Activated naive CD4-positive, alpha-beta T cell treated with anti-CD3 and anti-CD28 coated beads, Interleukin-2, amount 50 U/mL, for 16 hours (primary cell): ENCODE results near the gene NUP188.
A peak's percentile ranks its signal among the peaks of the same experiment; 100 is the strongest.
"Not testable (repeated sequence)": the region's sequence is repeated elsewhere in the genome, so short reads cannot be mapped to it uniquely, and the experiment has no call there.

Experiments
- DNase-seq: peaks from one replicate; pipeline ENCODE4 v3.0.0-alpha.2; 2020

NUP188 gene

DNA sequence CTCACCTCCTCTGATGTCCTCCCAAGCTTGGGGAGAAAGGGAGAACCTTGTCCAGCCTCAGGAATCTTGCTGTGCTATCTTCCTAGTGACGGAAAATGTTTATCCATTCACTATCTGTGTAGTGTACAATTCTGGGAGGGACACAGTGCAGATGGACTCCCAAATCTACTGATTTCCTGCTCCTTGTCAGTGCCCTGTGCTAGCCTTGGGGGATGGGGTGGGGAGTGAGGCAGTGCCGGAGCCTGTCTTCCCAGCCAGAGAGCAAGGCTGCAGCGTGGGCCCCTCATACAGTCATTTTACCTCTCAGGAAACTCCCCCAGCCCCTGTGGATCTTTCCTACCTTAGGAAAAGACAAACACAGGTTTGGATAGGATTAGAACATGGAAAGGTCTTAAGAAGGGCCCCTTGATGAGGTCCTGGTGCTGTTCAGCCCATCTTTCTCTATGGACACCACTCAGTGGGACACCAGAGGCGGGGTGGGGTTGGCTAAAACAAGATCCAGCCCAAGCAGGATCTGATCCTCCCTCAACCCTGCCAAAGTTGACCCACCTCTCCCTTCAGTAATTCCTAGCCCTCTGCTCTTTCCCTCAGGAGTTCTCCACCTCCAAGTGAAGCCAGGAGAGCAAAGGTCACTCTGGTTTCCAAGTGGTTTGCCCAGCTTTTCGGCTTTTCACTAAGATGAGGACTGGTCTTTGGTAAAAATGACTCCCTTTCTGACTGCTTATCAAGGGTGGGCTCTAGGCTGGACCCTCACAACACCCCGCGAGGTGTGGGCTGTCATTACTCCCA lies 3.5 kb upstream of the NUP188 start:
- DNase-seq: no peak

DNA sequence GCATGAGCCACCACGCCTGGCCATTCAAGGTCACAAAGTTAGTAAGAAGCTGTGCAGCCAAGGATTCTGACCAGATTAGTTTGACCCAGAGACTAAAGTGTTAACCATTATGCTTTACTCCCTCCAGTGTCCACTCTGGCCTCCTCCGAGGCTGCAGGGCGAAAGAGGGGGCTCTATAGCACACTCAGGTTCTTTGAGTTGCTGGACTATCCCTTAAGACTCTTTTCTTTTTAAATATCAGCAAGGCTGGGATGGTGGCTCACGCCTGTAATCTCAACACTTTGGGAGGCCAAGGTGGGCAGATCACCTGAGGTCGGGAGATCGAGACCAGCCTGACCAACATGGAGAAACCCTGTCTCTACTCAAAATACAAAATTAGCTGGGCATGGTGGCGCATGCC lies 2.5 kb upstream of the NUP188 start:
- DNase-seq: not testable (repeated sequence)

DNA sequence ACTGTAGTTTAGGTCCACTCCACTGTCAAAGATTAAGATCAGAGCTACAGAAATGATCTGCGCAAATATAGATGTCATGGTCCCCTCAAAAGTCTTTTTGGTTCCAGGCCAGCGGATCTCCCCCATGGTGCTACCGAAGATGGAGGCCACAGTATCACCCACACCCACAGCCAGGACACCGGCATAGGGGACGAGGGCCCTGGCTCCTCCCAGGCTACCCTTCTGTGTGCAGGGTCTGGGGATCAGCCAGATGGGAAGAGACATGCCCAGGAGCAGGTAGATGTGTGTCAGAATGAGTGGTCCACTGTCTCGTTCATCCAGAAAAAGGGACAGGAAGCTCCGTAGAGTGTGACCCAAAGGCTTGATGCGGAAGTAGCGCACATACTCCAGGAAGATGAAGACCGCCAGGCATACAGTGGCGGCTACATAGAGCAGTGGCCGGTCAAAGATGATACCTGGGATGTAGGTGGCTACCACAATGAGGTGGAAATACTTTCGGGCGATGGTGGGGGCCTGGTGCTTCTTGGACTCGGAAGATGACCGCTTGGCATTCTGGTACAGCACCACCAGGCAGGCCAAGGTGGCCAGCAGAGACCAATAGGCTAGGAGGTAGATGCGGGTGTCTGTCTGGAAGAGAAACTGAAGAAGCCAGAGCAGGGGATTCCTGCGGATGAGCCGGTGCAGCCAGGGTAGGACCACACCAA lies 1.5 kb upstream of the NUP188 start:
- DNase-seq: no peak

DNA sequence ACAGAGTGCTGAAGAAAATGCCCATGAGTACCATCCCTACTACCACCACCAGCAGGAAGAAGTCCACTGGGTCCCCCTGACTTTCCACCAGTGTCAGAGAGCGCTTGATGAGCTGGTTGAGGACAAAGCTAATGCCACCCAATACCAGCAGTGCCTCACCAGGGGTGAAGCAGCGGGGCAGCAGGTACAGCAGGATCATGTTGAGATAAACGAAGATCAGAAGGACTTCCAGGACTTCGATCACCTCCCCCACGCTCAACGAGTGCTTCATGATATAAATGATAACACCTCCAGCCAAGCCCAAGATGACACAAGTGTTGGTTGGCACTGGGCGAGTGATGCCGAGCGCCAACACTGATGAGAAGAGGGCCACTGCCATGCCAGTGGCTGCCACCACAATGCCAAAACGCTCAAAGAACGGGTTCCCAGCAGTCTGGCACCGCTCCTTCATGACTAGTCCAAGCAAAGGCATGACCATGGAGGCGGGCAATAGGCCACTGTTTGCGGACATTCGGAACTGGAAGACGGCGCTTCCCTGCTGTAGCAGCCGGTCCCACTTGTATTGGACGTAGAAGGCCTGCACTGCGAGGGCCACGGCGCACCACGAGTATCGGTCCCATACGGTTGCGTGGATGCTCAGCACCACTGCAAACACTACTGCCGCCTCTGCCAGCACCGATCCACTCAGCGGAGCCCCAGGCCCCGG lies 775 bp upstream of the NUP188 start:
- DNase-seq: peak; percentile 29

DNA sequence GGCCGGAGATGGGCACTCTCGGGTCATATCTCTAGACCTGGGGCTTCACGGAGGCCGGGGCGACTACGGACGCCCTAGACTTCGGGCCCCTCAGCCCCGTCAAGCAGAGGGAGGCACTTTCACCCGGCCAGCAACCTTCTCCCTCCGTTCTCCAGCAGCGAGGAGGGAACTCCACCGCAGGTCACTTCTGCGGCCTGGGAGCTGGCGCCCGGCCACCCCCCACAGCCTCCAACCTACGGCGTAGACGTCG lies 297 bp upstream of the NUP188 start:
- no peak for DNase-seq

DNA sequence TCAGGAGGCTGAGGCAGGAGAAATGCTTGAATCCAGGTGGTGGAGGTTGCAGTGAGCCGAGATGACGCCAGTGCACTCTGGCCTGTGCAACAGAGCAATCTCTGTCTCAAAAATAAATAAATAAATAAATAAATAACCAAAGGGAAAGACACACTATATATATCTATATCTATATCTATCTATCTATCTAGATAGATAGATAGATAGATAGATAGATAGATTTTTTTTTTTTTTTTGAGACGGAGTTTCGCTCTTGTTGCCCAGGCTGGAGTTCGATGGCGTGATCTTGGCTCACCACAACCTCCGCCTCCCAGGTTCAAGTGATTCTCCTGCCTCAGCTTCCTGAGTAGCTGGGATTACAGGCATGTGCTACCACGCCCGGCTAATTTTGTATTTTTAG lies 13.9 kb downstream of the NUP188 start:
- DNase-seq: not testable (repeated sequence)

DNA sequence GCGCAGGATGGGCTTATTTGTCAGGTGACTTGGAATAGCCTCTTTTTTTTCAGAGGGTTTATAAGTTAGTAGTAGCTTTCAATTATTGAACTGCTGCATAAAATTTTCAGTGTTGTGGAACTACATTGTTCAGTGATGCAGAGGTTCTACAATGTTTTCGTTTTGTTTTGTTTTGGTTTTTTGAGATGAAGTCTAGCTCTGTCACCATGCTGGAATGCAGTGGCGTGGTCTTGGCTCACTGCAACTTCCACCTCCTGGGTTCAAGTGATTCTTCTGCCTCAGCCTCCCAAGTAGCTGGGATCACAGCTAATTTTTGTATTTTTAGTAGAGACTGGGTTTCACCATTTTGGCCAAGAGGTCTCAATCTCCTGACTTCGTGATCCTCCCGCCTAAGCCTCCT lies 22.0 kb downstream of the NUP188 start:
- no peak for DNase-seq

DNA sequence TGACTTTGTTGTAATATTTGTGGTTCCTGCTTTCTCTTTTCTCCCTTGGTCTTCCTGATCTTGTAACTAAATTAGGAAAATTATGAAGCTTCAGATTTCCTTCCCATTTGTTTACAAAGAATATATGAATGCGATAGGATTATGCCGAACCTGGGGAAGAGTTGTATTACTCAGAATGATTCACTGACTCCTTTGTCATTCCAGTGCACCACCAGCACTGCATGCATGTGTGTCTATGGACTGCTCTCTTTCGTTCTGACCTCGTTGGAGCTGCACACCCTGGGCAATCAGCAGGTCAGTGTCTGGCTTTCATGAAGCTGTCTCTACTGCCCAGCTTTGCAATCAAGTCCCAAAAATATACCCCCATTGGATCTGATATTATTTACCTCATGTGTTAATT lies 25.5 kb downstream of the NUP188 start:
- no peak for DNase-seq

DNA sequence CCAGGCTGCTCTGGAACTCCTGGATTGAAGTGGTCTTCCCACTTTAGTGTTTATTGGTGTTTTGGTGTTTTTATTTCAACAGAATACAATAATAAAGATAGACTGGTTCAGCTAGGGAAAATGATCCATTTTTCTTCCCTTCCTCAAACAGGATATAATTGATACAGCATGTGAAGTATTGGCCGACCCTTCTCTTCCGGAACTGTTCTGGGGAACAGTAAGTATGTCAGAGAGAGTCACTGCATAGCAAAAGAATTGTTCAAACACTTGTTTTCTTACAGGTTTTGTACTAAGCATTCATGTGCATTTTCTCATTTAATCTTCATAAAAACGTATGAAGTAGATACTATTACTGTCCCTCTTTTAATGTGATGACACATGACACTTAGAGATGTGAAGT lies 31.6 kb downstream of the NUP188 start:
- DNase-seq: no peak

DNA sequence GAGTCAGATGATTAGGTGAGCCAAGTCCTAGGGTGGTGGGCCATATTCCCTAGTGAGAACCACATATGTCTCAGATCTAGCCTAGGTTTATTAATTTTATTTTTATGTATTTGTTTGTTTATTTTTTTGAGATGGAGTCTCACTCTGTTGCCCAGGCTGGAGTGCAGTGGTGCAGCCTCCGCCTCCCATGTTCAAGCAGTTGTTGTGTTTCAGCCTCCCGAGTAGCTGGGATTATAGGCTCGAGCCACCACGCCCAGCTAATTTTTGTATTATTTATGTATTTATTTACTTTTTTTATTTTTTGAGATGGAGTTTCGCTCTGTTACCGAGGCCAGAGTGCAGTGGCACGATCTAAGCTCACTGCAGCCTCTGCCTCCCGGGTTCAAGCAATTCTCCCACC lies 36.0 kb downstream of the NUP188 start:
- no peak for DNase-seq

DNA sequence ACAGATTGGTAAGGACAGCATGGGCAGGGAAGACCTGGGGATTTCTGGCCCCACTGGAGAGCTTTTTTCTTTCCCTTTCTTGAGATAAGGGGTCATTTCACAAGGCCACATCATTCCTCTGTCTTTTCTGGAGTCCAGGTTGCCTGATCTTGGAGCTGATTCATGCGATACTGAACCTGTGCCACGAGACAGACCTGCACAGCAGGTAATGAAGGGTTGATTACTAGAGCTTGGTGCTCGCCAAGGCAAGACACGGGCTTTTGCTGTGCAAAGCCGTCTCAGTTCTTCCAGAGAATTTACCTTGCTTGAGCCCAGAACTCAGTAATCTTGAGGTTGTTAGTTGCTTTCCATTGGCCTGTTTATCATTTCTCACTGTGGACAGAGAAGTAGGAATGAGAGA lies 39.2 kb downstream of the NUP188 start:
- no peak for DNase-seq

DNA sequence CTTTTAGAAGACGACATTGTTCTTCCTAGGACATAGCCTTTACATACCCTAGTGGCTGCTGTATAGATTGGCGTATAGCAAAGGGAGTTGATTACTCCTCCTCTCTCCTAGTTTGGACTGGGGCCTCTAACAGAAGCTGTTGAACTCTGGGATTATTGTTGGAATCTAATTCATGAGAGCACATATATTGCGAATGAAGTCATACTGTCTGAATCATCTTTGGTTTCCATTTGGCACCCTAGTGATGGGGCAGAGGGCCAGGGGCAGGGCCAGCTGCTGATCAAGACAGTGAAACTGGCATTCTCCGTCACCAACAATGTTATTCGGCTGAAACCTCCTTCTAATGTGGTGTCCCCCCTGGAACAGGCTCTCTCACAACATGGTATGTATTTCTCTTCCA lies 40.3 kb downstream of the NUP188 start:
- no peak for DNase-seq

DNA sequence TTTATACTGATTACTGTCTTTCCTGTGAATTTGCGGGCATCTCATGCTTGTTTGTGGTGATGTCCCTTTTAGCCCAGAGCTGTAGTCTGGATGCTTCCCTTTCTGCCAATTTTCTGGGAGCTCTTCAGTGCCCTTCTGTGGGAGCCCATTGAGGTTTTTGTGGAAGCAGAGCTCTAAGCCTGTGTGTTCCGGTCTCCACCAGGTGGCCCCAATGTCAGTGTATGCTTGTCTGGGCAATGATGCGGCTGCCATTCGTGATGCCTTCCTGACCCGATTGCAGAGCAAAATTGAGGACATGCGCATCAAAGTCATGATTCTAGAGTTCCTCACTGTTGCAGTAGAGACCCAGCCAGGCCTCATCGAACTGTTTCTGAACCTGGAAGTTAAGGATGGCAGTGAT lies 45.5 kb downstream of the NUP188 start:
- no peak for DNase-seq

DNA sequence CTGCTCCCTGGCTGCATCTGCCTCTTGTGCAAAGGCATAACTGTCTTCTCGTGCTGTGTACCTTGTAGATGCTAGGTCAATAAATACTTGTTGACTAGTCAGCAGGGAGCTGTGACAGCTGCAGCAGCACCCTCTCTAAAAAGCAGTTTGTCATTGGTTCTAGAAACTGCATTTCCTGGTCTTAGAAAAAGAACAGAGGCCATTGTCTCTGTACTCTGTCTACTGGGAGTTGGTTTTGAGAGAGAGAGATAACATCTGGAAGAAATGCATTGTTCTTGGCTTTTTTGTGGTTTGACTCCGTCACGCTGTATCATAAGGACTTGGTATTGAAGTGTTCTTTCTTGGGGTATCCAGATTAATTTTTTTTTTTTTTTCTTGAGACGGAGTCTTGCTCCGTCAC lies 48.3 kb downstream of the NUP188 start:
- DNase-seq: no peak

DNA sequence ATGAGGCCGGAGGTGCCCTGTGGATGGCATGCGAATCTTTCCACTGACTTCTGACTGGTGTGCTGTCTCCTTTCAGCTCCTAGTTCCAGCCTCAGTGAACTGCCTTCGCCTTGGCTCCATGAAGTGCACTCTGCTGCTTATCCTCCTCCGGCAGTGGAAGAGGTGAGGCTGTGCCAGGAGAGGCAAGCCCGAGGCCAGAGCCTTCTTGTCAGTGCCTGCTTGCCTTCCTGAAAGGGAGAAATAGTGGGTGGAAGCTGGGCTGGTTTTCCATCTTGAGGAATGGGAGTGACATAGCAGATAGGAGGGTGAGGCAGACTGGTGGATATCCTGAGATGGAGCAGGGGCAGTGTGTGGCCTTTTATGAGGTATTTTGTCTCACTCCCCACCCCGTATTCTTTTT lies 51.0 kb downstream of the NUP188 start:
- no peak for DNase-seq

DNA sequence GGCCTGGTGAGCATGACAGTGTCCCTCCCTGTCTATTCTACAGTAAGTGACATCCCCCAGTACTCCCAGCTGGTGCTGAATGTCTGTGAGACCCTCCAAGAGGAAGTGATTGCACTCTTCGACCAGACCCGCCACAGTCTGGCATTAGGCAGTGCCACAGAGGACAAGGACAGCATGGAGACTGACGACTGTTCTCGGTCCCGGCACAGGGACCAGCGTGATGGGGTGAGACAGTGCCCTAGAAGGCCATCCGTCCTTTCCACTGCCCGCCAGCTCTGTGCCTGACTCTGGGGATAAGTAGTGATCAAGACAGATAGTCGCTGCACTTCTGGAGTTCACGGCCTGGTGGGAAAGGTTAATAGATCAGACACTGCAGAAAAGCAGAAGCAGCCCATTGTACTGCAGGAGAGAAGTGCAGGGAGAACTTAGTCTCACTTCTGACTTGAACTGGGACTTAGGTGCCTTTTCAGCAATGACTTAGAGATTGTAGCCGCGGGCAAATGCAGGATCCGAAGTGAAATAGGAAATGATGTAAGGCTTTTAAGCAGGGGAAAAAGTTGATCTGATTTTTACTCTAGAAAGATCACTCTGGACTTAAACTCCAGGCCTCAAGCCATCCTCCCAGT lies 52.2 kb downstream of the NUP188 start:
- no peak for DNase-seq

DNA sequence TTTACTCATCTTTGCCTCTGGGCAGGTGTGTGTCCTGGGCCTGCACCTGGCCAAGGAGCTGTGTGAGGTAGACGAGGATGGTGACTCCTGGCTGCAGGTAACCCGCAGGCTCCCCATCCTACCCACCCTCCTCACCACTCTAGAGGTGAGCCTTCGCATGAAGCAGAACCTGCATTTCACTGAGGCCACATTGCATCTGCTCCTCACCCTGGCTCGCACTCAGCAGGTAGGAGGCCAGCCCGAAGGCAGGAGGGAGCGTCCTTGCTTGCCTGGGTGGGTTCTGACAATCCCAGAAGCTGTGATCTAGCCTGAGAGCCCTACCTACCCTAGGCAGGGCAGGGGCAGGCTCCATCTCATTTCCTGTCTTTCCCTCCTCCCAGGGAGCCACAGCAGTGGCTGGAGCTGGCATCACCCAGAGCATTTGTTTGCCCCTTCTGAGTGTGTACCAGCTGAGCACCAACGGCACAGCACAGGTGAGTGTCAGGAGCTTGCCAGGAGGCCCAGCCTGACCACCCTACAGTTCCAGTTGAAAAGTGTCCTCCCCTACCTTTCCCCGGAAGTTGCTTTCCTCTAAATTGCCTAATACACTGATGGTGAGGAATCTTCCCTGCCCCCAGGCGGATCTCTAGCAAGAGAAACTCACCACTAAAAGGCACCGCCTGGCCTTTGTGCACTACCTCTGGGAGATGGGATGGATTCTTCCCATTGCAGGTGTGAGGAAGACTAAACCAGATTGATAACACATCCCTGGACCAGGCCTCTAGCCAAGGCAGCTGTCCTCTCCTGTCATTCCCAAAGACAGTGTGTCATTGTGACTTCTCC lies 54.2 kb downstream of the NUP188 start:
- DNase-seq: no peak

DNA sequence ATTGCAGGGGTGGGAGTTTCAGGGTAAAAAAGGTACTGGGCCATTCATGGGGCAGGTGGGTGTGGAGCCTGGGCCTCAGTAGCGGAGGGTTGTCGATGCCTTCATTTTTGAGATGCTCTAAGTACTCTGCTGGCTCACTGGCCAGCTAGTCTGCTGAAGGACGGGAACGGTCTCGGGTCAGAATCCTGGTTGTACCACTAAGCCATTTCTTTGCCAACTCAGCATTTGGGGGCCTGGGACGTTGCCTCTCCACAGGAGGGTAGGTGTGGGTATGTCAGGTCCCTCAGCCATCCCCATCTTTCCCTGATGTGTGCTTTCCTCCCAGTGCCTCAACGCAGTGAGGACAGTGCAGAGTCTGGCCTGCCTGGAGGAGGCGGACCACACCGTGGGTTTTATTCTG lies 55.5 kb downstream of the NUP188 start:
- no peak for DNase-seq

DNA sequence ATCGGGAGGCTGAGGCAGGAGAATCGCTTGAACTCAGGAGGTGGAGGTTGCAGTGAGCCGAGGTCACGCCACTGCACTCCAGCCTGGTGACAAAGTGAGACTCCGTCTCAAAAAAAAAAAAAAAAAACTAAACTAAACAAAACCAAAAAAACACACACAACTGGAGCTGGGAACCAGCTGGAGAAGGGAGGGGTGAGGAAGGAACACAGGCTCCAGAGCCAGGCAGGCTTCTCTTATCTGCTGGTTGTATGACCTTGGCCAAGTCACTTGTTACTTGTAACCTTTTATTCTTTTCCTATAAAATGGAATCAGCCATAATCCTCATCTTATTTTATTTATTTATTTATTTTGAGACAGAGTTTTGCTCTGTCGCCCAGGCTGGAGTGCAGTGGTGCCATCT lies 56.7 kb downstream of the NUP188 start:
- DNase-seq: not testable (repeated sequence)

DNA sequence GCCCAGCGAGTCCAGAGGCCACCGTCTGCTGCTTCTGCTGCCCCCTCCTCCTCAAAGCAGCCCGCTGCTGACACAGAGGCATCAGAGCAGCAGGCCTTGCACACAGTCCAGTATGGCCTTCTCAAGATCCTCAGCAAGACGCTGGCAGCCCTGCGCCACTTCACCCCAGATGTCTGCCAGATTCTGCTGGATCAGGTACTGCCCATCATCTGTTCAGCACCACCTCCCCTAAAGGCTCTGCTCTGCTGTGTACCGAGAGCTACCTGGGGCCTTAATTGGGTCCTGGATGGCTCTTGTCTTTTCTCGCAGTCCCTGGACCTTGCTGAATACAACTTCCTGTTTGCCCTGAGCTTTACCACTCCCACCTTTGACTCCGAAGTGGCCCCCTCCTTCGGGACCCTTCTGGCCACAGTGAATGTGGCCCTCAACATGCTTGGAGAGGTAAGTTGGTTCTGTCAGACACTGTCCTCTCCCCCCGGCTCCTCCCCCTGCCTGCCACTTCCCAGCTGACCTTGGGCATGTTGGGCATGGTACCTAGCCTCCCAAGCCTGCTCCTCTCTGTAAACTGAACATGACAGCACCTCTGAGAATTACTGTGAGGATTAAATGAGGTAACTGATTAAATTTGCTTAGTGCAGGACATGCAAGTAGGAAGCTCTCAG lies 58.0 kb downstream of the NUP188 start:
- no peak for DNase-seq

DNA sequence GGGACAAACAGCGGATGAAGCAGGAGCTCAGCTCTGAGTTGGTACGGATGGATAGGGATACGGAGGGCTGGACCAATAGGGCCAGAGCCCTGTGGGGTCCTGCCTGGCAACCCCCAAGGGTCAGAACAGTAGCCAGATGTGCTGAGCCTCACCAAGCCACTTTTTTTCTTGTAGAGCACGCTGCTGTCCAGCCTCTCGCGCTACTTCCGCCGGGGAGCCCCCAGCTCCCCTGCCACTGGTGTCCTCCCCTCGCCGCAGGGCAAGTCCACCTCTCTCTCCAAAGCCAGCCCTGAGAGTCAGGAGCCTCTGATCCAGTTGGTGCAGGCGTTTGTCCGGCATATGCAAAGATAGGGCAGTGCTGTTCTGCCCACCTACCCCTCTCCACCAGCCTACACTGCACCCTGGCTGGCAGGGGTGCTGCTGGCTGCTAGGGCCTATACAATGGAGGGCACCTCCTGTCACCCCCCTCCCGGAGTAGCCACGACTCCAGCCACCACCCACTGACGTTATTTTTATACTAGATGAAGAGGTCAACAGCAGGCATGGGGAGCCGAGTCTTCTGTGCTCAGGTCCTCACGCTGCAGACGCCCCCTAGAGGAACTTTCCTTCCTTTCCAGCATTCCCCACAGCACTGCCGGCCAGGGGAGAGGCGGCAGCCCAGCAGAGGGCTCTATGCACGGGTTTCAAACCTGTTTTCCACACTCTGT lies 59.0 kb downstream of the NUP188 start:
- peak; percentile 43 for DNase-seq
